Effector CD8-positive, alpha-beta T cell (primary cell): ENCODE data around the gene TMEM191C.
"Not testable (repeated sequence)": the region's sequence is repeated elsewhere in the genome, so short reads cannot be mapped to it uniquely, and the experiment has no call there.

Experiments
- DNase-seq: peaks from one replicate; lab custom pipeline; 2025; lab: John Stamatoyannopoulos, UW

Gene TMEM191C

GRCh38 chr22:21446128-21446826 is 20.9 kb upstream of the TMEM191C start:
- DNase-seq = no peak

- DNase-seq = no peak
Observed at GRCh38 chr22:21446827-21447690, 20.1 kb upstream of the TMEM191C start.

GRCh38 chr22:21447694-21448402 is 19.3 kb upstream of the TMEM191C start:
- DNase-seq = no peak

- no peak for DNase-seq
Observed at GRCh38 chr22:21448627-21449416, 18.4 kb upstream of the TMEM191C start.

- no peak for DNase-seq
Observed at GRCh38 chr22:21449531-21450319, 17.5 kb upstream of the TMEM191C start.

GRCh38 chr22:21450320-21450831 is 16.8 kb upstream of the TMEM191C start:
- no peak for DNase-seq

GRCh38 chr22:21450858-21451353 is 16.3 kb upstream of the TMEM191C start:
- no peak for DNase-seq

- DNase-seq = no peak
Observed at GRCh38 chr22:21451545-21452520, 15.4 kb upstream of the TMEM191C start.

- not testable (repeated sequence) for DNase-seq
Observed at GRCh38 chr22:21452666-21453065, 14.5 kb upstream of the TMEM191C start.

- not testable (repeated sequence) for DNase-seq
Observed at GRCh38 chr22:21454998-21455333, 12.2 kb upstream of the TMEM191C start.

GRCh38 chr22:21455334-21456089 is 11.7 kb upstream of the TMEM191C start:
- DNase-seq = no peak

- DNase-seq = no peak
Observed at GRCh38 chr22:21457023-21457787, 10.0 kb upstream of the TMEM191C start.

GRCh38 chr22:21462672-21463071 is 4.5 kb upstream of the TMEM191C start:
- DNase-seq = not testable (repeated sequence)

GRCh38 chr22:21468194-21469096 is 1.3 kb downstream of the TMEM191C start:
- DNase-seq = not testable (repeated sequence)

- not testable (repeated sequence) for DNase-seq
Observed at GRCh38 chr22:21469097-21469994, 2.2 kb downstream of the TMEM191C start.

- not testable (repeated sequence) for DNase-seq
Observed at GRCh38 chr22:21472984-21473383, 5.8 kb downstream of the TMEM191C start.
